CD4-positive, alpha-beta T cell treated with Interleukin-12 subunit alpha and Interleukin-12 subunit beta, for 1 hour (primary cell): ENCODE measurements around the gene RGS14.
A peak's percentile ranks its signal among the peaks of the same experiment; 100 is the strongest.

Source experiments
- DNase-seq: peaks from one replicate; pipeline ENCODE4 v3.0.0-alpha.2; 2020

Gene RGS14

GRCh38 chr5:177357459-177358351, at the start of gene RGS14:
Gene RGS14 (plus strand): TSS chr5:177357924. CDS start chr5:177358025, 101 bp downstream.
- DNase-seq = peak; percentile 87

GRCh38 chr5:177308740-177309139, 49.0 kb upstream of the RGS14 start:
- no peak for DNase-seq

- DNase-seq = peak; percentile 80
These were observed 48.2 kb upstream of the RGS14 start for GRCh38 chr5:177309351-177310191.

- no peak for DNase-seq
These were observed 47.4 kb upstream of the RGS14 start for GRCh38 chr5:177310332-177310731.

GRCh38 chr5:177310757-177311391, 46.9 kb upstream of the RGS14 start:
- no peak for DNase-seq

- DNase-seq = no peak
These were observed 46.4 kb upstream of the RGS14 start for GRCh38 chr5:177311392-177311722.

- peak; percentile 96 for DNase-seq
These were observed 45.7 kb upstream of the RGS14 start, which contains the start of gene MXD3 for GRCh38 chr5:177311723-177312648. Gene MXD3 (minus strand): TSS chr5:177311898. CDS start chr5:177311830, 68 bp downstream.

- no peak for DNase-seq
These were observed 45.0 kb upstream of the RGS14 start for GRCh38 chr5:177312649-177313181.

GRCh38 chr5:177313561-177314259, 44.0 kb upstream of the RGS14 start:
- no peak for DNase-seq

- no peak for DNase-seq
These were observed 43.1 kb upstream of the RGS14 start for GRCh38 chr5:177314376-177315342.

GRCh38 chr5:177315411-177315810, 42.3 kb upstream of the RGS14 start:
- DNase-seq = no peak

GRCh38 chr5:177316005-177316404, 41.7 kb upstream of the RGS14 start:
- DNase-seq = no peak

GRCh38 chr5:177317959-177318377, 39.8 kb upstream of the RGS14 start:
- peak; percentile 81 for DNase-seq

GRCh38 chr5:177319913-177320588, 37.7 kb upstream of the RGS14 start:
- peak; percentile 34 for DNase-seq

GRCh38 chr5:177320879-177321278, 36.8 kb upstream of the RGS14 start:
- DNase-seq = no peak

GRCh38 chr5:177325868-177326381, 31.8 kb upstream of the RGS14 start:
- no peak for DNase-seq

GRCh38 chr5:177327539-177328522, 29.9 kb upstream of the RGS14 start:
- peak; percentile 34 for DNase-seq
